Inflammatory macrophage (primary cell): ENCODE data around the gene PYGO2.
"Not testable (repeated sequence)": the region's sequence is repeated elsewhere in the genome, so short reads cannot be mapped to it uniquely, and the experiment has no call there.

Experiments used
- DNase-seq, 2 donors: peaks; one replicate each; pipeline ENCODE4 v3.0.0-alpha.2; 2020 to 2022

The PYGO2 gene

GRCh38 chr1:154978360-154978759 is 16.8 kb upstream of the PYGO2 start:
- DNase-seq, result no peak

- DNase-seq, result not testable (repeated sequence)
Measured at GRCh38 chr1:154977762-154978161, 16.2 kb upstream of the PYGO2 start.

GRCh38 chr1:154975409-154976059 is 14.0 kb upstream of the PYGO2 start:
- DNase-seq, result peak; percentile 71 to 85

- peak; percentile 97 for DNase-seq
Measured at GRCh38 chr1:154974808-154975408, 13.3 kb upstream of the PYGO2 start.

DNA sequence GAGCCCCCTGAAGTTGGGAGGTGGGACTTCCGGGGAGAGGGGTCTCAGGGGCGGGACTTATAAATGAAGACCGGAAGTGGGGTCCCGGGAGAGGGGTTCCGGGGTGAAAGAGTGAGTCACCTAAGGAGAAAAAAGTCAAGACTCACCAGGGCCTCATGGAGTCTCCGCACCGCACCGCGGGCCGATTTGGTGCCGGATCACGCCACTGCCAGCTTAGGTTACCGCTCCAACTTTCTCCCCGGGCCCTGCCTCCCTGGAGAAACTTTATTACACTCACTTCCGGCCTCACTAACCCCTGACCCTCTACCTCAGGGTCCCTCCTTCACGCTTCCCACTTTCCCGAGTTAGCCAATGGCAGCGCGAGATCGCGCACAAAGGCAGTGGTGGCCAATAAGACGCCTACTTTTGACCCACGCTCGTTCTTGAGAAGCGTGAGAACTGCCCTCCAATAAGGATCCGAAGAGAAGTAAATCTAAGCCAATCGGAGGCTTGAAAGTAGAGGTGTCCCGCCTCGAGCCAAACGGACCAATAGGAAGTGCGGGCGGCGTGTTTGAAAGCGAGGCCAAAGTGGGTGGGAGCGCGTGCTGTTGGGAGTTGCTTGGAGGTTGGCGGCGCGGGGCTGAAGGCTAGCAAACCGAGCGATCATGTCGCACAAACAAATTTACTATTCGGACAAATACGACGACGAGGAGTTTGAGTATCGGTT is 12.7 kb upstream of the PYGO2 start, which contains the start of gene CKS1B:
CKS1B (plus strand) TSS at position 580 of the 706 bp plus-strand sequence; CDS start at position 645, 65 bp downstream.
- DNase-seq, result peak; percentile 100

DNA sequence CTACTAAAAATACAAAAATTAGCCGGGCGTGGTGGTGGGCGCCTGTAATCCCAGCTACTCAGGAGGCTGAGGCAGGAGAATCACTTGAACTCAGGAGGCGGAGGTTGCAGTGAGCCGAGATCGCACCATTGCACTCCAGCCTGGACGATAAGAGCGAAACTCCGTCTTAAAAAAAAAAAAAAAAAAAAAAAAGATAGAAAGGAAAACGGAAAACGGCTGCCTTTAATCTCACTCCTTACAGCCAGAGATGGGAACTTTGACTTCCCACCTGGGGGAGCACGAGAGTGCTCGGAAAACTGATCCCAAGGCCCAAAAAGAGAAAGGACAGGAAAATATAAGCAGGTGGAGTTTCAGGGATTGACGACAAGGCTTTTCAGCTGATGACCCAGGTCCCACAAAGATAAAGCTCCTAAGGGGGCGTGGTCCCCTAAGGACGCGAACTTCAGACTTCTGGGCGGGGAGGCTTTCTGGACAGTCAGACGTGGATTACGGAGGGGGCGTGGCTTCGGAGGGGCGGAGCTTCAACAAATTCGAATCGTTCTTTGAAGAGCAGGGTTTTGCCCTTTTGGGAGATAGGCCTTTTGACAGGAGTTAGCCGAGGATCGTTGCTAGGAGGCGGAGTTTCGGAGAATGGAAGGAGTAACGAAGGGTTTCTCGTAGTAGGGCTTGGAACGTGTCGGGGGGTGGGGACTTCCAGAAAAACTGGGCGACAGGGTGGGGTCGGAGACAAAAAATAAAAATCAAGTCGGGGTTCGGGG is 11.9 kb upstream of the PYGO2 start:
- DNase-seq, result peak; percentile 95 to 96

DNA sequence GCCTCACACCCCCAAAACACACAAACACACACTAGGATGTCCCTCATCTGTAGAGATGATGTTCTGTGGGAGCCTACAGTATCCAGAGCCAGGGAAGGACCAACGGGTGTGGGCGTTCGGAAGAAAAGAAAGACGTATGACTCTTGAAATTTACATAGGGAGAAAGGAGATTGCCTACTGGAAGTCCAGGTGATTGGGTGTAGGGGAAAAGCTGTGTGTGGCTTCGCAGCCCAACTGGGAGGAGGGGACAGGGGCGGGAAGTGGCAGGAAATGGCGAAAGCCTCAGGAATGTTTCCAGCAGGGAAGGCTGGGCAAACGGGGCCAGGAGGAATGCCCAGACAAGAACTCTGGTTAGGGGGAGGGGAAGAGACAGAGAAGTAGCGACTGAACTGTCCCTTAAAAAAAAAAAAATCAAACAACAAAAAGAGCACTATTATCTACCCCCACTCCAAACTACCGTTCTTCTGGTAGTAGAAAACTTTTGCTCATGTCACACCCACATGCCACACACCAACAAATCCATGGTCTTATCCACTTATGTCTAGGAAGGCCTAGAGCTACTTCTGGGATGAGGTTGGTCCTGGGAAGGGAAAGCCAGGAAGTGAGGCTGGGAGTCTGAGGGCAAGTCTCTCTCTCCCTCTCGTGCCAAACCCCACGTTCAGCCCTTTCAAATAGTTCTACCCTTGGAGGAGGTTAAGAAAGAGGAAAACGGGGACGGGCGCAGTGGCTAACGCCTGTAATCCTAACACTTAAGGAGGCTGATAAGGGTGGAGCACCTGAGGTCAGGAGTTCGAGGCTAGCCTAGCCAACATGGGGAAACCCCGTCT is 11.1 kb upstream of the PYGO2 start:
- no peak for DNase-seq

GRCh38 chr1:154972213-154972516 is 10.6 kb upstream of the PYGO2 start:
- DNase-seq, result no peak

DNA sequence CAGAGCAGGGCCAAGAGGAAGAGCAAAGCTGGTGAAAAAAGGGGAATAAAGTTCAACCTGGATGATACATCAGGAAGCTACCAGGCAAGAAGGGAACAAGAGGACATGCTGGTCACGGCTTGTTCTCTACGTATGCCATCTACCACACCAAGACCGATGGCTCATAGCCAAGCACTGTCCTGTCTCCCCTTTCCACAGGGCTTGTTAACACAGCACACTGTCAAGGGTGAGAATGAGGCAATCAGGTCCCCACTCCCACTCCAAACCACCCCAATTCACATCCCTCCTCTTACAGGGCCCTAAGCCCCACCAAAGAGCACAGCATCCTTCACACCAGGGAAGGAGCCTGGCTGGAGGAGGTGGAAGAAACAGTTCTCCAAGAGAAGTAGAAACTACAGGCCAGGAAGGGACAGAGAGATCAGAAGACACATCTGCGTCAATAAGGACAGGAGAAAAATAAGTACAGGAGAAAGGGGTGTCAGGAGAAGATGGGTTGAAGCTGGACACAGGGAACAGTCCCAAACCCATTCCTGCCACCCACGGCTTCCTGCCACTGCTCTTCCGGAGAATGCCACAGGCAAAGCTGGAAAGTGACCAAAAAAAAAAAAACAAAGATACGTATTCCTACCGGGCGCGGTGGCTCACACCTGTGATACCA is 9.9 kb upstream of the PYGO2 start:
- DNase-seq, result peak; percentile 29 to 32

GRCh38 chr1:154970631-154971340 is 9.2 kb upstream of the PYGO2 start, which contains the start of gene SHC1:
SHC1 (minus strand) TSS chr1:154970747; CDS start chr1:154970526, 221 bp downstream.
- DNase-seq, result peak; percentile 32 to 45

DNA sequence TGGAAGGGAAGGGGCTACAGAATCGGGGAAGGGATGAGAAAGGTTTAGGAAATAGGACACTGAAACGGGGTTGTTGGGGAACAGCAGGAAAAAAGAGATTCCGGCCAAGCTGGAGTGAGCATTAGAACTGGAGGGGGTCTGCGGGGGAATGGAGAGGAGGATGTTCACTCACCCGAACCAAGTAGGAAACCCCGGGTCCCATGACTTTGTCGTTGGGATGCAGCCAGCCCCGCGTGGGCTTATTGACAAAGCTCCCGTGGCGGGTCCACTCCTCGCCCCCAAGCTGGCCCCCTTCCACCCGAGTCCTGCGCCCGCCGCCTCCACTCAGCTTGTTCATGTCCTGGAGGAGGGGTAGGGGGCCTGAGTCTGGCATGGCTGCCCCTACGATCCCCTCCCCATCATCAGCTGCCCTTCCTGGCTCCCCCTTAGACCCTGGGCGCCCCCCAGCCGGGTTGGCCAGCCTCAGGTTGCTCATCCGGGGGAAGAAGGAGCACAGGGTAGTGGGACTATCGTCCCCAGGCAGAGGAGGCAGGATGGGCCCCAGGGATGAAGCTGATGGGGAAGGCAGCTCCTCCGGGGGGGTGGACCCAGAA is 8.4 kb upstream of the PYGO2 start:
- no peak for DNase-seq

GRCh38 chr1:154969246-154969645 is 7.7 kb upstream of the PYGO2 start:
- DNase-seq, result no peak

- DNase-seq, result no peak
Measured at GRCh38 chr1:154968731-154969130, 7.1 kb upstream of the PYGO2 start.

- DNase-seq, result no peak
Measured at GRCh38 chr1:154967331-154967950, 5.9 kb upstream of the PYGO2 start.

DNA sequence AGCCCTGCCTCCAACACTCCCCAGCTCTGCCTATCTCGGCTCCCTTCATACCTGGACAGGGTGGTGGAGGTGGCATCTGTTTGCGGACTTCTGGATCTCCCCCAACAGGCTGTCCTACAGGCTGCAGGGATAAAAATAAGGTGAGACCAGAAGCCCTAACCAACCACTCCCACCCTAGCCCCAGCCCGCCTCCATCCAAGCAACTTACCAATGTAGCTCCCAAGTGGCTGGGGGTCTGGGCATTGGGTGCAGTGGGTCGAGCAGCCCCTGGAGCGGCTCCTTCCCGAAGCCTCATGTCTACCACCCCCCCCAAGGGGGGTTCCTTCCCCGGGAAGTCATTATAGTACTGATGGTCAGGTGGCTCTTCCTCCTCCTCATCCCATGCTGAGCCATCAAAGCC is 4.5 kb upstream of the PYGO2 start:
- no peak for DNase-seq

DNA sequence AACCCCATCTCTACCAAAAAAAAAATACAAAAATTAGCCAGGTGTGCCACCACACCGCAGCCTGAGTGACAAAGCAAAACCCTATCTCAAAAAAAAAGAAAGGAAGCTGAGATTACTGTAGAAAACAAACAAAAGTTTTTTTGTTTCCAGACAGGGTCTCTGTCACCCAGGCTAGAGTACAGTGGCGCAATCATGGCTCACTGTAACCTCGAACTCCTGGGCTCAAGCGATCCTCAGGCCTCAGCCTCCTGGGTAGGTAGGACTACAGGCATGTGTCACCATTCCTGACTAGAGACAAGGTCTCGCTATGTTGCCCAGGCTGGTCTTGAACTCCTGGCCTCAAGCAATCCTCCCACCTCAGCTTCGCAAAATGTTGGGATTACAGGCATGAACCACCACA is 2.8 kb upstream of the PYGO2 start:
- DNase-seq, result no peak

DNA sequence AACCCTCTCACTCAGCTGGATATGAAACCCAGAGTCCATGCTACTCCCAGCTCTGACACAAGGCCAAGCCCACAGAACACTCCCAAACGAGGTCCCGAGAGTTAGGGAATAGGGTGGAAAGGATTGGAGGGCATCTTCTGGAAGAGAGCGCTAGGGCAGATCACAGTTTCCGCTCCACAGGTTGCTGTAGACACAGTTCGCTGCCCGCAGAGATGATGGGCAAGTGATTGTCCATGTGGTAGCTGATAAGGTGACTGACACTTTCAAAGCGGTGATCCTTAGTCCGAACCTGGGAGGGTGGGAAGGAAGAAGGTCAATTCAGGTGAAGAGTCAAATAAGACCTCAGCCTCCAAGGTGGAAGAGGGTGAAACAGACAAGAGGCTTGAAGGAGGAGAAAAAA is 2.1 kb upstream of the PYGO2 start:
- no peak for DNase-seq

DNA sequence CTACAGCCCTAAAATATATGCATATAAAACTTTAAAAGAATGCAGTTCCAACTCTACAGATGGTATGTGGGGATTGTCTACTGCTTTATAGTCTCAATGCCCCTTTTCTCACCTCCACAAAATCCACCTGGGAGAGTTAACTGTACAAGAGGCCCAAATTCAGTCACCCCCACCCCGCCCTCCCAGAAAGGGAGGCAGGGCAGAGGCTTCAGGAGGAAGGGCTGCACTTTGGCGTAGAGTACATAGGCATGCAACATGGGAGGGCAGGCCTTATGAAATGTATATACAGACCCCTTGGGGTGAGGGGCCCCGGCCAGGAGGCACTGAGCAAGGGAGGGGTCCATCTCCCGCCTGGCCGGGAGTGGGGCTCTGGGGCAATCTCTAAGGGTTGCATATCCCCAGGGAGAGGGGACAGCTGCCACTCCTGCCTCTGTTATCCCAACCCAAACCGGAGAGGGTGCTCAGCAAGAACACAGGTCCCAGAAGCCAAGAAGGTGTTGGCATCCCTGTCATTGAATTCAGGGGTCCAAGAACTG is 1.3 kb upstream of the PYGO2 start:
- no peak for DNase-seq

DNA sequence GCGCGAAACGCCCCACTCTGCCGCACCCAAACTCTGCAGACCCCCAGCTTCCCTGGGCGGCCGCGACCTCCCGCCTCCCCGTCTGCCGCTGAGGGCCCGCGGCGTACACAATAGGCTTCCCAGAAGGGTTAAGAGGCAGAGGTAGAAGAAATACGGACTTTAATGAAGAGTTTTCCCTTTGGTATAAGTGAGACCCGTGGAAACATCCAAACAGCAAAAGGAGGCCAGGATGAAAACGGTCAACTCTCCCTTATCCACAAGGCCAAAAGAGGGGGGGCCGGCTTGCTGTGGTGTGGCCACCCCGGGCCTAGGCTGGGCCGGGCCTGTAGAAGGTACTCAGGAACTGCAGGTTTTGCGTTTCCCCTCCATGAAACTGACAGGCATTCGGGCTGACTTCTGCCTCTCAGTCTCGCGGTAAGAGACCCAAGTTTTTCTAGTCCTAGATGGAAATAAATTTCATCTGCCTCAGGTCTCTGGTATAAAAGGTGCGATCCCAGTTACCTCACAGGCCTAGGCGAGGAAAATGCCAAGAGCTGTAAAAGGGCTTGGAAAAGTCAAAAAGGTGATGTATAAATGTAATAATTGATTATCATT is 671 bp upstream of the PYGO2 start:
- DNase-seq, result no peak
